HepG2 (cell line): ENCODE results near the gene SPDYE16. TPM values are rescaled to one million over a fixed set of nuclear protein-coding genes. Genes with fewer than 3 reads are reported as not detected.

Source experiments
- ASH2L ChIP-seq: fragments of 300-600, 200-600 bp; sonication (generic); IDR thresholded peaks from 2 replicates; pipeline ENCODE4 v1.7.0; 2017; ENCODE audit warnings: low read depth, mild to moderate bottlenecking, moderate library complexity, mixed read lengths, low read length; ENCODE audit not compliant: insufficient read length
- CREBL2 ChIP-seq: sonication (generic); formaldehyde crosslinking; IDR thresholded peaks from 2 replicates; pipeline ENCODE4 v1.8.1; 2023; ENCODE audit warnings: missing genetic modification reagents, mild to moderate bottlenecking, borderline replicate concordance
- ETS1 ChIP-seq: sonication (generic); formaldehyde crosslinking; IDR thresholded peaks from 2 replicates; pipeline ENCODE4 v1.4.0; 2020; ENCODE audit warnings: missing genetic modification reagents
- FOXP4 ChIP-seq: sonication (generic); formaldehyde crosslinking; IDR thresholded peaks from 2 replicates; pipeline ENCODE4 v1.4.0; 2020; ENCODE audit warnings: missing genetic modification reagents
- GABPA ChIP-seq, 2 experiments: IDR thresholded peaks; 2 replicates each; pipeline ENCODE4 v1.6.1; 2011 to 2016; ENCODE audit warnings: low read depth in 2 of 2, low read length in 1 of 2, missing biosample characterization in 1 of 2, missing genetic modification characterization in 1 of 2
- JDP2 ChIP-seq: sonication (generic); formaldehyde crosslinking; IDR thresholded peaks from 2 replicates; pipeline ENCODE4 v1.8.1; 2022; ENCODE audit warnings: missing genetic modification reagents, borderline replicate concordance
- MAZ ChIP-seq, 2 experiments: sonication (generic) in 1 of 2; formaldehyde crosslinking in 1 of 2; IDR thresholded peaks; 2 replicates each; pipeline versions ENCODE4 v1.5.0 to v1.6.1; 2012 to 2020; ENCODE audit warnings: low read depth in 2 of 2, mild to moderate bottlenecking in 2 of 2, borderline replicate concordance in 1 of 2, improper control_type of control experiment in 1 of 2, low read length in 1 of 2, missing genetic modification reagents in 1 of 2, moderate library complexity in 1 of 2
- MEF2D ChIP-seq: sonication (generic); formaldehyde crosslinking; IDR thresholded peaks from 2 replicates; pipeline ENCODE4 v1.5.1; 2020; ENCODE audit warnings: mild to moderate bottlenecking, missing genetic modification reagents
- RORA ChIP-seq: sonication (generic); formaldehyde crosslinking; IDR thresholded peaks from 2 replicates; pipeline ENCODE4 v1.5.0; 2020; ENCODE audit warnings: mild to moderate bottlenecking, missing genetic modification reagents, moderate library complexity
- SKI ChIP-seq: fragments of 450-650 bp; IDR thresholded peaks from one replicate; pipeline ENCODE4 v1.6.1; 2018; ENCODE audit warnings: mild to moderate bottlenecking; ENCODE audit not compliant: partially characterized antibody
- SMARCC2 ChIP-seq: fragments of 450-650 bp; IDR thresholded peaks from 2 replicates; pipeline ENCODE4 v1.6.1; 2017; ENCODE audit warnings: antibody characterized with exemption, mild to moderate bottlenecking
- SUZ12 ChIP-seq: fragments of 150-350 bp; IDR thresholded peaks from 2 replicates; pipeline ENCODE4 v1.6.1; 2014; ENCODE audit warnings: low read depth, low read length
- TBX2 ChIP-seq: sonication (generic); formaldehyde crosslinking; IDR thresholded peaks from 2 replicates; pipeline ENCODE4 v1.5.0; 2020; ENCODE audit warnings: missing genetic modification reagents, mild to moderate bottlenecking, borderline replicate concordance
- TCF7L2 ChIP-seq: IDR thresholded peaks from 2 replicates; pipeline ENCODE4 v1.6.1; 2011; ENCODE audit warnings: mild to moderate bottlenecking, low read depth, low read length, moderate library complexity
- ZBTB3 ChIP-seq: sonication (generic); formaldehyde crosslinking; IDR thresholded peaks from 2 replicates; pipeline ENCODE4 v1.4.0; 2020; ENCODE audit warnings: low read depth, mild to moderate bottlenecking, moderate library complexity, missing genetic modification reagents, borderline replicate concordance
- ZKSCAN8 ChIP-seq: IDR thresholded peaks from 2 replicates; pipeline ENCODE4 v1.6.1; 2016; ENCODE audit warnings: borderline replicate concordance, missing genetic modification reagents, missing compliant biosample characterization
- ZMAT3 ChIP-seq: sonication (generic); formaldehyde crosslinking; conservative IDR thresholded peaks from 2 replicates; pipeline ENCODE4 v1.7.0; 2021; ENCODE audit warnings: missing genetic modification reagents
- ZNF513 ChIP-seq: sonication (generic); formaldehyde crosslinking; conservative IDR thresholded peaks from 2 replicates; pipeline ENCODE4 v1.5.0; 2020; ENCODE audit warnings: missing genetic modification reagents
- ZNF550 ChIP-seq: sonication (generic); formaldehyde crosslinking; IDR thresholded peaks from 2 replicates; pipeline ENCODE4 v1.4.0; 2020; ENCODE audit warnings: mild to moderate bottlenecking, missing genetic modification reagents, borderline replicate concordance
- ZNF562 ChIP-seq: sonication (generic); formaldehyde crosslinking; IDR thresholded peaks from 2 replicates; pipeline ENCODE4 v1.8.0; 2022; ENCODE audit warnings: missing genetic modification reagents, borderline replicate concordance
- ZNF576 ChIP-seq: sonication (generic); formaldehyde crosslinking; IDR thresholded peaks from 2 replicates; pipeline ENCODE4 v1.4.0; 2020; ENCODE audit warnings: mild to moderate bottlenecking, missing genetic modification reagents
- ZNF652 ChIP-seq: IDR thresholded peaks from 2 replicates; pipeline ENCODE4 v1.6.1; 2016; ENCODE audit warnings: low read depth, borderline replicate concordance
- ZNF780A ChIP-seq: sonication (generic); formaldehyde crosslinking; IDR thresholded peaks from 2 replicates; pipeline ENCODE4 v1.8.0; 2022; ENCODE audit warnings: mild to moderate bottlenecking, missing genetic modification reagents, moderate library complexity
- ZNF816 ChIP-seq: sonication (generic); formaldehyde crosslinking; IDR thresholded peaks from 2 replicates; pipeline ENCODE4 v1.8.0; 2022; ENCODE audit warnings: missing genetic modification reagents, mild to moderate bottlenecking, borderline replicate concordance
- polyA plus RNA-seq, 8 experiments: library from polyadenylated mRNA; depleted of rRNA in 3 of 8; stranded (reverse) in 7 of 8; unstranded in 1 of 8; fragments of >200 nt; fragmentation: Illumina TruSeq in 4 of 8; extraction: Trizol in 4 of 8; gene quantifications; 2 replicates each; pipeline versions ENCODE4 v1.2.1 to v1.2.3, GENCODE V29; 2011 to 2016; ENCODE audit warnings: low read depth in 4 of 8, missing spikeins in 1 of 8, mixed read lengths in 1 of 8; ENCODE audit not compliant: insufficient read depth in 1 of 8
- total RNA-seq, 5 experiments: library from RNA; depleted of rRNA; stranded (reverse); fragments of >200 nt; fragmentation: Illumina TruSeq; extraction: Trizol; gene quantifications; 2 replicates each; pipeline ENCODE4 v1.2.3, GENCODE V29; 2016; ENCODE audit warnings: low read depth in 1 of 5

The SPDYE16 gene
- total and polyA plus RNA-seq, 2 of the 13 experiments (the other 11 are each of a cell fraction or from before 2014, with no cell fraction given), result 0.11 TPM; not detected in 1

GRCh38 chr7:76512941-76513816 is 29.9 kb downstream of the SPDYE16 start (continued):
- TF ChIP-seq ZMAT3 (CRISPR knock-in tag), result peak; percentile 79
- no peak for TF ChIP-seq RORA (CRISPR knock-in tag)
- no peak for TF ChIP-seq ZNF652 (CRISPR knock-in tag)
- TF ChIP-seq ZBTB3, result no peak
- no peak for TF ChIP-seq JDP2 (CRISPR knock-in tag)
- TF ChIP-seq SKI, result no peak
- no peak for TF ChIP-seq ZNF562
- TF ChIP-seq ZNF780A, result no peak
- TF ChIP-seq CREBL2, result no peak
- no peak for TF ChIP-seq ZNF550 (CRISPR knock-in tag)
- no peak for TF ChIP-seq ZKSCAN8 (CRISPR knock-in tag)
- TF ChIP-seq TCF7L2, result no peak
- 0 out of 2 replicates have a peak, but pooled peaks have one; percentile 27 for TF ChIP-seq MEF2D (CRISPR knock-in tag)
- no peak for TF ChIP-seq TBX2
- TF ChIP-seq MAZ (IDR thresholded peaks at IDR 0.05; ENCODE audit: borderline replicate concordance, low read depth, low read length), result no peak
- peak; percentile 32; the same call in 1 of the 2 replicates for TF ChIP-seq MAZ (CRISPR knock-in tag; IDR thresholded peaks at IDR 0.05; ENCODE audit: low read depth)
- TF ChIP-seq SUZ12, result no peak
- TF ChIP-seq FOXP4 (CRISPR knock-in tag), result no peak
- no peak for TF ChIP-seq ZNF816
- no peak for TF ChIP-seq ETS1 (CRISPR knock-in tag)
- TF ChIP-seq GABPA (IDR thresholded peaks at IDR 0.05; ENCODE audit: low read depth, low read length), result no peak
- TF ChIP-seq GABPA (CRISPR knock-in tag; IDR thresholded peaks at IDR 0.05; ENCODE audit: low read depth), result no peak
- TF ChIP-seq ZNF513 (CRISPR knock-in tag), result no peak
- no peak for TF ChIP-seq SMARCC2
- TF ChIP-seq ASH2L, result no peak
- TF ChIP-seq ZNF576 (CRISPR knock-in tag), result no peak
